ENCODE measurements around the gene APOL6. TPM values are rescaled to one million over a fixed set of nuclear protein-coding genes. Genes with fewer than 3 reads are reported as not detected.
A peak's percentile ranks its signal among the peaks of the same experiment; 100 is the strongest.
"Not testable (repeated sequence)": the region's sequence is repeated elsewhere in the genome, so short reads cannot be mapped to it uniquely, and the experiment has no call there.

Gene APOL6
- total and polyA plus RNA-seq, 2 donors (not counting 1 experiment from before 2014, with no cell fraction given), result 18.7 to 58.3 TPM

GRCh38 chr22:35697142-35697541 lies 48.9 kb downstream of the APOL6 start:
- no peaks in the 10 kb centered on the region for H4K20me1 ChIP-seq (ENCODE audit: control insufficient read depth, extremely low read depth, insufficient read depth, low read length)
- no peaks in the 10 kb centered on the region for H3K79me2 ChIP-seq (ENCODE audit: control insufficient read depth, insufficient read depth, low read length)
- no peaks in the 10 kb centered on the region for H3K36me3 ChIP-seq (ENCODE audit: control insufficient read depth, insufficient read depth, low read length)
- no peaks in the 10 kb centered on the region for H3K9me3 ChIP-seq (ENCODE audit: control insufficient read depth, insufficient read depth, low read depth, low read length)
- H3K9ac ChIP-seq (ENCODE audit: insufficient read depth, low read length), result no peak overlapping the region
- TF ChIP-seq, protein P1, sequence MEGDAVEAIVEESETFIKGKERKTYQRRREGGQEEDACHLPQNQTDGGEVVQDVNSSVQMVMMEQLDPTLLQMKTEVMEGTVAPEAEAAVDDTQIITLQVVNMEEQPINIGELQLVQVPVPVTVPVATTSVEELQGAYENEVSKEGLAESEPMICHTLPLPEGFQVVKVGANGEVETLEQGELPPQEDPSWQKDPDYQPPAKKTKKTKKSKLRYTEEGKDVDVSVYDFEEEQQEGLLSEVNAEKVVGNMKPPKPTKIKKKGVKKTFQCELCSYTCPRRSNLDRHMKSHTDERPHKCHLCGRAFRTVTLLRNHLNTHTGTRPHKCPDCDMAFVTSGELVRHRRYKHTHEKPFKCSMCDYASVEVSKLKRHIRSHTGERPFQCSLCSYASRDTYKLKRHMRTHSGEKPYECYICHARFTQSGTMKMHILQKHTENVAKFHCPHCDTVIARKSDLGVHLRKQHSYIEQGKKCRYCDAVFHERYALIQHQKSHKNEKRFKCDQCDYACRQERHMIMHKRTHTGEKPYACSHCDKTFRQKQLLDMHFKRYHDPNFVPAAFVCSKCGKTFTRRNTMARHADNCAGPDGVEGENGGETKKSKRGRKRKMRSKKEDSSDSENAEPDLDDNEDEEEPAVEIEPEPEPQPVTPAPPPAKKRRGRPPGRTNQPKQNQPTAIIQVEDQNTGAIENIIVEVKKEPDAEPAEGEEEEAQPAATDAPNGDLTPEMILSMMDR (conservative IDR thresholded peaks at IDR 0.05 in 1 of 2, IDR thresholded peaks at IDR 0.05 in 1 of 2; ENCODE audit: low read depth in 1 of 2, low read length in 2 of 2), result no peak
- TF ChIP-seq EZH2 (IDR thresholded peaks at IDR 0.05; ENCODE audit: low read length, missing control alignments), result no peak
- no peaks in the 10 kb centered on the region for H3K4me1 ChIP-seq (ENCODE audit: control insufficient read depth, extremely low read depth, insufficient read depth, low read length)
- H3K4me2 ChIP-seq (ENCODE audit: extremely low read depth, insufficient read depth, low read length), result no peak overlapping the region
- no peaks in the 10 kb centered on the region for H3K27me3 ChIP-seq (ENCODE audit: control insufficient read depth, insufficient read depth, low read length)
- H3K4me3 ChIP-seq (replicated peaks in 1 of 4; ENCODE audit: control extremely low read depth in 1 of 4, insufficient read depth in 1 of 4, low read depth in 3 of 4, low read length in 4 of 4), result no peak overlapping the region
- no peak overlapping the region for H3K27ac ChIP-seq (ENCODE audit: insufficient read depth, low read length)
- H2AFZ ChIP-seq (ENCODE audit: low read length), result no peak overlapping the region
- no peak for DNase-seq (ENCODE audit: low read depth in 2 of 2)

- not testable (repeated sequence) for H3K9ac ChIP-seq (ENCODE audit: insufficient read depth, low read length); DNase-seq (ENCODE audit: low read depth in 2 of 2); H3K79me2 ChIP-seq (ENCODE audit: control insufficient read depth, insufficient read depth, low read length); H3K27ac ChIP-seq (ENCODE audit: insufficient read depth, low read length); H3K4me2 ChIP-seq (ENCODE audit: extremely low read depth, insufficient read depth, low read length); H4K20me1 ChIP-seq (ENCODE audit: control insufficient read depth, extremely low read depth, insufficient read depth, low read length); H3K4me3 ChIP-seq (replicated peaks in 1 of 4; ENCODE audit: control extremely low read depth in 1 of 4, insufficient read depth in 1 of 4, low read depth in 3 of 4, low read length in 4 of 4); H3K27me3 ChIP-seq (ENCODE audit: control insufficient read depth, insufficient read depth, low read length); H3K36me3 ChIP-seq (ENCODE audit: control insufficient read depth, insufficient read depth, low read length); H2AFZ ChIP-seq (ENCODE audit: low read length); H3K9me3 ChIP-seq (ENCODE audit: control insufficient read depth, insufficient read depth, low read depth, low read length); H3K4me1 ChIP-seq (ENCODE audit: control insufficient read depth, extremely low read depth, insufficient read depth, low read length)
These were observed 51.6 kb downstream of the APOL6 start for GRCh38 chr22:35699852-35700251.

DNA sequence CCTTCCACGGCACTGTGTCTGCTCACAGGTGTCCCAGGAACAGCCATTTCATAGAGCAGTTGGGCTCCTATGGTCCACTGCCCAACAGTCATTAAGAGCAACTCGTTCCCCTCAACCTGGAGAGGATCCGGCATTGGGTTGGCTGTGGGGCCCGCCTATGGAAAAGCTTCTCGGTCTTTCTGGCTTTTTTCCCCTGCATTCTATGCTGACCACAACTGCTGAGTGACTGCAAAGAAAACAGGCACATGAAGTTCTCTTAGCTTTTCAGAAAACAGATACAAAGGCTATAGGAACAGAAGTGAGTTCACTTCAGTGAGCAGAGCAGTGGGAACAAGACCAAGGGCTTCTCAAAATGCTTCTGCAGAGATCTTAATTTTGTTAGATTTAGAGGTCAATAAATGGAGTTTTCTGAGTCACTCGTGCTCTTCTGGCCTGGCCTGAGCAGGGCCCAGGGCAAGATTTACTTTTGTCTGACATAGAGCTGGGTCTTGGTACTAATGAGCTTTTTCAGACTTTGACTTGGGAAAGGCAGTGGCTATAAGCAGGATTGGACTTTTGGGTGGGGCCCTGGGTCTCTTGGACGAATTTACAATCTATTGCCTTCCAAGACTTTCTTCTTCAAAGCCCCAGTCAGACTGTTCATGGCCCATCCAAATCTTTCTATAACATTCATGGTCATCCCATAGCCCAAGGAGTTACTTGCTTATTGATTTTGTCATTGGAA lies 55.8 kb downstream of the APOL6 start:
- H3K36me3 ChIP-seq (ENCODE audit: control insufficient read depth, insufficient read depth, low read length), result no peaks in the 10 kb centered on the region
- no peaks in the 10 kb centered on the region for H4K20me1 ChIP-seq (ENCODE audit: control insufficient read depth, extremely low read depth, insufficient read depth, low read length)
- H2AFZ ChIP-seq (ENCODE audit: low read length), result no peak overlapping the region
- no peaks in the 10 kb centered on the region for H3K27me3 ChIP-seq (ENCODE audit: control insufficient read depth, insufficient read depth, low read length)
- H3K4me1 ChIP-seq (ENCODE audit: control insufficient read depth, extremely low read depth, insufficient read depth, low read length), result peaks cover 10% of the 10 kb centered on the region
- TF ChIP-seq EZH2 (IDR thresholded peaks at IDR 0.05; ENCODE audit: low read length, missing control alignments), result no peak
- TF ChIP-seq, protein P1 (conservative IDR thresholded peaks at IDR 0.05 in 1 of 2, IDR thresholded peaks at IDR 0.05 in 1 of 2; ENCODE audit: low read depth in 1 of 2, low read length in 2 of 2), result no peak
- no peaks in the 10 kb centered on the region for H3K9me3 ChIP-seq (ENCODE audit: control insufficient read depth, insufficient read depth, low read depth, low read length)
- peak; percentile 46 to 74 for DNase-seq (ENCODE audit: low read depth in 2 of 2)
- H3K9ac ChIP-seq (ENCODE audit: insufficient read depth, low read length), result no peak overlapping the region
- no peak overlapping the region for H3K4me3 ChIP-seq (replicated peaks in 1 of 4; ENCODE audit: control extremely low read depth in 1 of 4, insufficient read depth in 1 of 4, low read depth in 3 of 4, low read length in 4 of 4)
- H3K27ac ChIP-seq (ENCODE audit: insufficient read depth, low read length), result no peak overlapping the region
- H3K4me2 ChIP-seq (ENCODE audit: extremely low read depth, insufficient read depth, low read length), result no peak overlapping the region
- no peaks in the 10 kb centered on the region for H3K79me2 ChIP-seq (ENCODE audit: control insufficient read depth, insufficient read depth, low read length)

Data from fibroblast of lung (primary cell).